Heart right ventricle (tissue), 16 donors: ENCODE measurements around the gene RPS6KA4. TPM values are rescaled to one million over a fixed set of nuclear protein-coding genes. Genes with fewer than 3 reads are reported as not detected.

Experiments
- ATAC-seq, 8 donors: fragments of 200-7000 bp; cut with Tn5 transposase; one replicate each; pipeline ENCODE4 v1.9.1; 2020; ENCODE audit warnings: mild to moderate bottlenecking in 8 of 8, moderate library complexity in 8 of 8, moderate number of reproducible peaks in 1 of 8
- DNase-seq, 2 donors: peaks; one replicate each; pipeline ENCODE4 v3.0.0-alpha.2; 2020
- H3K27ac ChIP-seq, 10 donors: fragments of 200-600 bp; sonication (generic) in 2 of 10; one replicate each; pipeline versions ENCODE4 v1.5.0 to v1.8.0; 2020 to 2022; ENCODE audit warnings: mild to moderate bottlenecking in 3 of 10
- H3K27me3 ChIP-seq, 7 donors: fragments of 200-600 bp; one replicate each; pipeline ENCODE4 v1.8.0; 2021 to 2022; ENCODE audit warnings: mild to moderate bottlenecking in 2 of 7
- H3K36me3 ChIP-seq, 9 donors: fragments of 200-600 bp; sonication (generic) in 1 of 9; one replicate each; pipeline versions ENCODE4 v1.5.0 to v1.8.0; 2020 to 2022; ENCODE audit warnings: mild to moderate bottlenecking in 2 of 9
- H3K4me1 ChIP-seq, 9 donors: fragments of 200-600 bp; sonication (generic) in 1 of 9; one replicate each; pipeline versions ENCODE4 v1.5.0 to v1.8.0; 2020 to 2022; ENCODE audit warnings: mild to moderate bottlenecking in 4 of 9
- H3K4me3 ChIP-seq, 10 donors: fragments of 200-600 bp; sonication (generic) in 2 of 10; one replicate each; pipeline versions ENCODE4 v1.5.0 to v1.8.0; 2020 to 2022; ENCODE audit warnings: mild to moderate bottlenecking in 7 of 10, moderate library complexity in 2 of 10
- H3K9me3 ChIP-seq, 11 donors: fragments of 200-600 bp in 10 of 11; sonication (generic) in 2 of 11; one replicate each; pipeline versions ENCODE4 v1.5.0 to v1.8.0; 2013 to 2022; ENCODE audit warnings: mild to moderate bottlenecking in 2 of 11, control low read depth in 1 of 11, moderate library complexity in 1 of 11
- CTCF ChIP-seq, 9 donors: fragments of 200-600 bp; sonication (generic) in 2 of 9; IDR thresholded peaks; one replicate each; pipeline versions ENCODE4 v1.5.0 to v1.8.0; 2021 to 2022; ENCODE audit warnings: antibody characterized with exemption in 9 of 9, mild to moderate bottlenecking in 5 of 9, moderate library complexity in 1 of 9
- WGBS, 2 donors: extraction: QIAGEN DNeasy Blood & Tissue Kit; methylation state at CpG; one replicate each; pipeline ENCODE4 v1.1.7; 2013; ENCODE audit warnings: inconsistent platforms in 1 of 2; 5-methylcytosine and 5-hydroxymethylcytosine counted together
- intact Hi-C, 10 donors: fragments of 100-400 bp; cut with DNase I; formaldehyde crosslinking; loops; one replicate each; pipeline versions ENCODE4 v1.11.1 to v1.14.2; 2022
- polyA plus RNA-seq, 2 donors: library from polyadenylated mRNA; stranded (reverse); fragments of 200-250 nt; gene quantifications; one replicate each; pipeline ENCODE4 v1.2.3, GENCODE V29; 2013
- total RNA-seq, 10 donors: library from RNA; stranded (reverse); fragmentation: NEBNext Ultra II Directional in 3 of 10; extraction: Animal tissue kit (Norgen Biotek cat#: 25700) in 3 of 10; gene quantifications; one replicate each; pipeline versions ENCODE4 v1.2.1 to v1.2.4, GENCODE V29; 2021 to 2023
- donor health status: Arrhythmogenic right ventricular cardiomyopathy.
- donor health status: ischemic (EF 13 %, LVEDD 7.1; RV severe dilation, severe dysfunction).
- donor health status: healthy with polysubstance abuse.
- donor health status: DM: no; HTN: yes; CAD: no.
- donor health status: DM: no; HTN: no; CAD: no.
- donor health status: ischemic (EF 25% LVEDD 6.9; RV normal size, moderate dysfunction).
- donor health status: ischemic (EF 25% LVEDD 5.7; RV mildly dilated, moderate dysfunction).
- donor health status: healthy.
- donor health status: DM: yes; HTN: yes; CAD: no.
- donor health status: Ischemic cardiomyopathy.
- donor health status: ischemic (EF 35%, LVEDD 5.7; RV mildly dilated, moderate dysfunction).
- donor health status: nonischemic (EF 11% LVEDD 7.7; RV severe dilation, severe dysfunction).
- donor health status: DM: yes; HTN: yes; CAD: no.
- donor health status: PGD.
- donor health status: ischemic (EF 29% LVEDD 5.4; RV normal size, mild dysfunction).
- donor health status: nonischemic (EF 23%, LVEDD 6.1; RV moderate dilation, normal function).

Gene RPS6KA4
- total and polyA plus RNA-seq, 12 donors, result 10.7 to 21.9 (median 13.3) TPM

GRCh38 chr11:64388894-64389293, 29.9 kb downstream of the RPS6KA4 start:
- H3K4me3 ChIP-seq, result no peak overlapping the region
- intact Hi-C loops, result no loop called here

GRCh38 chr11:64389851-64390250, 30.9 kb downstream of the RPS6KA4 start:
- ATAC-seq, result no peak
- H3K4me1 ChIP-seq, result peaks cover 0 to 25% (median 7%) of the 10 kb centered on the region in 9 donors
- no peak overlapping the region for H3K27ac ChIP-seq
- H3K27me3 ChIP-seq, result no peaks in the 10 kb centered on the region
- no peaks in the 10 kb centered on the region for H3K9me3 ChIP-seq
- 95 to 96% methylated on average over 2 of the region's 2 CpGs for WGBS, 2 donors
- no peaks in the 10 kb centered on the region for H3K36me3 ChIP-seq
- no peak for TF ChIP-seq CTCF (IDR thresholded peaks at IDR 0.05)
- DNase-seq, result no peak
- intact Hi-C loops, result no loop called here
- no peak overlapping the region for H3K4me3 ChIP-seq

More at GRCh38 chr11:64388894-64389293, 29.9 kb downstream of the RPS6KA4 start:
- no peak for DNase-seq
- no peaks in the 10 kb centered on the region for H3K27me3 ChIP-seq
- 87 to 93% methylated on average over 10 of the region's 10 CpGs for WGBS, 2 donors
- no peak for TF ChIP-seq CTCF (IDR thresholded peaks at IDR 0.05)
- no peak for ATAC-seq
- no peaks in the 10 kb centered on the region for H3K36me3 ChIP-seq
- H3K9me3 ChIP-seq, result no peaks in the 10 kb centered on the region
- no peak overlapping the region for H3K27ac ChIP-seq
- H3K4me1 ChIP-seq, result peaks cover 0 to 23% (median 17%) of the 10 kb centered on the region in 9 donors

GRCh38 chr11:64390558-64390957, 31.6 kb downstream of the RPS6KA4 start:
- no peak for TF ChIP-seq CTCF (IDR thresholded peaks at IDR 0.05)
- peaks cover 0 to 25% (median 5%) of the 10 kb centered on the region in 9 donors for H3K4me1 ChIP-seq
- H3K4me3 ChIP-seq, result no peak overlapping the region
- intact Hi-C loops, result no loop called here
- H3K27ac ChIP-seq, result no peak overlapping the region
- ATAC-seq (no peak), DNase-seq (no peak)
- no peaks in the 10 kb centered on the region for H3K36me3 ChIP-seq
- no peaks in the 10 kb centered on the region for H3K9me3 ChIP-seq
- H3K27me3 ChIP-seq, result no peaks in the 10 kb centered on the region
- WGBS, 2 donors, result 94% methylated on average over 3 of the region's 3 CpGs

GRCh38 chr11:64391839-64392238, 32.9 kb downstream of the RPS6KA4 start:
- Histone ChIP-seq H3K9me3 (no peaks in the 10 kb centered on the region), H3K27me3 (peaks cover 0 to 2% (median 0%) of the 10 kb centered on the region in 7 donors), H3K27ac (no peak overlapping the region), H3K36me3 (no peaks in the 10 kb centered on the region), H3K4me3 (no peak overlapping the region), H3K4me1 (peaks cover 0 to 25% (median 12%) of the 10 kb centered on the region in 9 donors)
- ATAC-seq (no peak), DNase-seq (no peak)
- intact Hi-C loops, result no loop called here
- 94 to 96% methylated on average over 3 of the region's 3 CpGs for WGBS, 2 donors
- TF ChIP-seq CTCF (IDR thresholded peaks at IDR 0.05), result no peak
